AG08395 (cell line): ENCODE measurements around the gene PRUNE2.
"Not testable (repeated sequence)": the region's sequence is repeated elsewhere in the genome, so short reads cannot be mapped to it uniquely, and the experiment has no call there.

ENCODE experiments used
- DNase-seq: peaks from one replicate; pipeline ENCODE4 v3.0.0; 2012; ENCODE audit warnings: mixed read lengths, low spot score

The PRUNE2 gene

GRCh38 chr9:76693912-76694311 lies 212.0 kb downstream of the PRUNE2 start:
- DNase-seq: no peak

GRCh38 chr9:76692458-76693129 lies 213.3 kb downstream of the PRUNE2 start:
- no peak for DNase-seq

GRCh38 chr9:76691517-76692313 lies 214.2 kb downstream of the PRUNE2 start:
- DNase-seq: no peak

GRCh38 chr9:76690973-76691370 lies 214.9 kb downstream of the PRUNE2 start:
- no peak for DNase-seq

GRCh38 chr9:76690246-76690972 lies 215.5 kb downstream of the PRUNE2 start:
- DNase-seq: no peak

- DNase-seq: no peak
Measured at GRCh38 chr9:76688471-76689238, 217.3 kb downstream of the PRUNE2 start.

GRCh38 chr9:76687861-76688391 lies 218.0 kb downstream of the PRUNE2 start:
- DNase-seq: peak; percentile 88

- no peak for DNase-seq
Measured at GRCh38 chr9:76686756-76687155, 219.2 kb downstream of the PRUNE2 start.

- DNase-seq: no peak
Measured at GRCh38 chr9:76684213-76684612, 221.7 kb downstream of the PRUNE2 start.

GRCh38 chr9:76681556-76681955 lies 224.4 kb downstream of the PRUNE2 start:
- no peak for DNase-seq

GRCh38 chr9:76680716-76681425 lies 225.0 kb downstream of the PRUNE2 start:
- no peak for DNase-seq

- DNase-seq: peak; percentile 33
Measured at GRCh38 chr9:76677481-76678055, 228.3 kb downstream of the PRUNE2 start.

GRCh38 chr9:76676857-76677256 lies 229.1 kb downstream of the PRUNE2 start:
- no peak for DNase-seq

GRCh38 chr9:76667521-76667957 lies 238.4 kb downstream of the PRUNE2 start:
- DNase-seq: peak; percentile 71

GRCh38 chr9:76665966-76666365 lies 239.9 kb downstream of the PRUNE2 start:
- DNase-seq: not testable (repeated sequence)

GRCh38 chr9:76665458-76665857 lies 240.5 kb downstream of the PRUNE2 start:
- no peak for DNase-seq

GRCh38 chr9:76664120-76664519 lies 241.8 kb downstream of the PRUNE2 start:
- no peak for DNase-seq

- DNase-seq: no peak
Measured at GRCh38 chr9:76662476-76663281, 243.2 kb downstream of the PRUNE2 start.

- peak; percentile 75 for DNase-seq
Measured at GRCh38 chr9:76658510-76659231, 247.2 kb downstream of the PRUNE2 start.
